Fibroblast of lung (primary cell): Measurements from ENCODE around the gene FAAP100. TPM values are rescaled to one million over a fixed set of nuclear protein-coding genes. Genes with fewer than 3 reads are reported as not detected.

ENCODE experiments used
- DNase-seq, 2 donors: peaks; one replicate each; pipeline versions ENCODE4 v3.0.0 to v3.0.0-alpha.2; 2010; ENCODE audit warnings: low read depth in 2 of 2
- H2AFZ ChIP-seq: 2 replicates; pipeline ENCODE4 v1.5.1; 2012; ENCODE audit warnings: low read length, control low read depth, inconsistent platforms
- H3K27ac ChIP-seq: 2 replicates; pipeline ENCODE4 v1.5.1; 2011; ENCODE audit warnings: low read length, control low read depth; ENCODE audit not compliant: insufficient read depth
- H3K27me3 ChIP-seq: 2 replicates; pipeline ENCODE4 v1.5.1; 2011; ENCODE audit warnings: mild to moderate bottlenecking, low read length; ENCODE audit not compliant: control insufficient read depth, insufficient read depth
- H3K36me3 ChIP-seq: 2 replicates; pipeline ENCODE4 v1.5.1; 2011; ENCODE audit warnings: low read length; ENCODE audit not compliant: control insufficient read depth, insufficient read depth
- H3K4me1 ChIP-seq: 2 replicates; pipeline ENCODE4 v1.5.1; 2011; ENCODE audit warnings: low read length; ENCODE audit not compliant: control insufficient read depth, insufficient read depth; ENCODE audit errors: extremely low read depth
- H3K4me2 ChIP-seq: 2 replicates; pipeline ENCODE4 v1.5.1; 2011; ENCODE audit warnings: low read length, control low read depth; ENCODE audit not compliant: insufficient read depth; ENCODE audit errors: extremely low read depth
- H3K4me3 ChIP-seq, 4 experiments: fragments of 200-600 bp in 1 of 4; sonication (generic) in 1 of 4; replicated peaks in 1 of 4; 2 replicates each; pipeline ENCODE4 v1.5.1; 2011 to 2016; ENCODE audit warnings: low read length in 4 of 4, low read depth in 3 of 4, mild to moderate bottlenecking in 3 of 4, control low read depth in 2 of 4, inconsistent platforms in 1 of 4, mixed read lengths in 1 of 4; ENCODE audit not compliant: insufficient read depth in 1 of 4; ENCODE audit errors: control extremely low read depth in 1 of 4
- H3K79me2 ChIP-seq: 2 replicates; pipeline ENCODE4 v1.5.1; 2012; ENCODE audit warnings: mild to moderate bottlenecking, low read length, inconsistent platforms; ENCODE audit not compliant: control insufficient read depth, insufficient read depth
- H3K9ac ChIP-seq: 2 replicates; pipeline ENCODE4 v1.5.1; 2011; ENCODE audit warnings: mild to moderate bottlenecking, low read length, control low read depth; ENCODE audit not compliant: insufficient read depth
- H3K9me3 ChIP-seq: 2 replicates; pipeline ENCODE4 v1.5.1; 2012; ENCODE audit warnings: low read depth, low read length; ENCODE audit not compliant: control insufficient read depth, insufficient read depth
- H4K20me1 ChIP-seq: 2 replicates; pipeline ENCODE4 v1.5.1; 2011; ENCODE audit warnings: low read length; ENCODE audit not compliant: control insufficient read depth, insufficient read depth; ENCODE audit errors: extremely low read depth
- EZH2 ChIP-seq: IDR thresholded peaks from 2 replicates; pipeline ENCODE4 v1.5.1; 2012; ENCODE audit warnings: low read length, control low read depth, mild to moderate bottlenecking; ENCODE audit errors: missing control alignments
- polyA plus RNA-seq, 2 donors: library from polyadenylated mRNA; depleted of rRNA in 1 of 2; stranded (reverse) in 1 of 2; unstranded in 1 of 2; fragments of >200 nt; gene quantifications; 2 replicates each; pipeline ENCODE4 v1.2.1, GENCODE V29; 2011 to 2012; ENCODE audit warnings: missing spikeins in 1 of 2
- total RNA-seq: library from RNA; depleted of rRNA; stranded (reverse); fragments of >200 nt; gene quantifications from 2 replicates; pipeline ENCODE4 v1.2.1, GENCODE V29; 2014
- TF ChIP-seq, protein P1 (sequence below), 2 donors: IDR thresholded peaks in 1 of 2; conservative IDR thresholded peaks in 1 of 2; 1 replicate in 1 of 2; 2 replicates in 1 of 2; pipeline ENCODE4 v1.5.1; 2011 to 2012; ENCODE audit warnings: low read length in 2 of 2, control low read depth in 1 of 2, inconsistent platforms in 1 of 2, low read depth in 1 of 2, mild to moderate bottlenecking in 1 of 2

FAAP100 gene
- total and polyA plus RNA-seq, 2 donors (not counting 1 experiment from before 2014, with no cell fraction given): 6.7 to 10.4 TPM

DNA sequence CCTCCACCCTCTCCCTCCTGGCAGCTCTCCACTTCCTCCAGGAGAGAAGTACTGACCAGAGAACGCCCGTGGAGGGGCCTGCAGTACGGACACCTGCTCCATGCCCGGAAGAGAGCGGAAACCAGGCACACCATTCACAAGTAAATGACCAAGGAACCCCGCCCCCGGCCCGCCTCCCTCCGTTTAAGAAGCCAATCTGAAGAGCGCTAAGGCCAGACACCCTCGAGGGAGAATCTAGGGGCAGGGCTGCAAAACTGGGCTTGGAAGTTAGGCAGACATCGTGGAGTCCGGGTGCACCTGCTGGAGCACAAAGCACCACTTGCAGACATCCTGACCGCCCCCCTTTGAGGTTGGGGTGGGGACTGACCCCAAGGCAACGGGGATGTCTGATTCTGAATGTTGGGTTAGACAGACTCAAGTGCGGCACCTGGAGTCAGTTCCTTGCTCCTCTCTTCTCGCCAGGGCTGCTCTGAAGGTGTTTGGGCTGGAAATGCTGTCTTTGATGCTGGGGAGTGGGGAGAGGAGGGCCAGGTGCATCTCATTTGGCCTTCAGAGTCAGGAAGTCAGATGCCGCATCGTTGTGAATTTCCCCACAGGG lies 964 bp upstream of the FAAP100 start:
- no peaks in the 10 kb centered on the region for H4K20me1 ChIP-seq
- TF ChIP-seq, protein P1, sequence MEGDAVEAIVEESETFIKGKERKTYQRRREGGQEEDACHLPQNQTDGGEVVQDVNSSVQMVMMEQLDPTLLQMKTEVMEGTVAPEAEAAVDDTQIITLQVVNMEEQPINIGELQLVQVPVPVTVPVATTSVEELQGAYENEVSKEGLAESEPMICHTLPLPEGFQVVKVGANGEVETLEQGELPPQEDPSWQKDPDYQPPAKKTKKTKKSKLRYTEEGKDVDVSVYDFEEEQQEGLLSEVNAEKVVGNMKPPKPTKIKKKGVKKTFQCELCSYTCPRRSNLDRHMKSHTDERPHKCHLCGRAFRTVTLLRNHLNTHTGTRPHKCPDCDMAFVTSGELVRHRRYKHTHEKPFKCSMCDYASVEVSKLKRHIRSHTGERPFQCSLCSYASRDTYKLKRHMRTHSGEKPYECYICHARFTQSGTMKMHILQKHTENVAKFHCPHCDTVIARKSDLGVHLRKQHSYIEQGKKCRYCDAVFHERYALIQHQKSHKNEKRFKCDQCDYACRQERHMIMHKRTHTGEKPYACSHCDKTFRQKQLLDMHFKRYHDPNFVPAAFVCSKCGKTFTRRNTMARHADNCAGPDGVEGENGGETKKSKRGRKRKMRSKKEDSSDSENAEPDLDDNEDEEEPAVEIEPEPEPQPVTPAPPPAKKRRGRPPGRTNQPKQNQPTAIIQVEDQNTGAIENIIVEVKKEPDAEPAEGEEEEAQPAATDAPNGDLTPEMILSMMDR (conservative IDR thresholded peaks at IDR 0.05 in 1 of 2, IDR thresholded peaks at IDR 0.05 in 1 of 2; ENCODE audit: low read depth in 1 of 2, low read length in 2 of 2): peak in 1 of 2 donors; percentile 13
- no peak for TF ChIP-seq EZH2
- H3K27me3 ChIP-seq: no peaks in the 10 kb centered on the region
- peak overlapping the region; percentile 77 for H3K9ac ChIP-seq
- H3K4me1 ChIP-seq: peaks cover 28% of the 10 kb centered on the region
- H3K27ac ChIP-seq: peak overlapping the region; percentile 87
- no peaks in the 10 kb centered on the region for H3K9me3 ChIP-seq
- H3K4me3 ChIP-seq: peak overlapping the region; percentile 85 to 95 (median 90)
- H3K4me2 ChIP-seq: peak overlapping the region; percentile 93
- H2AFZ ChIP-seq: no peak overlapping the region
- H3K36me3 ChIP-seq: peaks cover 29% of the 10 kb centered on the region
- DNase-seq: peak; percentile 73 to 80
- peaks cover 24% of the 10 kb centered on the region for H3K79me2 ChIP-seq

DNA sequence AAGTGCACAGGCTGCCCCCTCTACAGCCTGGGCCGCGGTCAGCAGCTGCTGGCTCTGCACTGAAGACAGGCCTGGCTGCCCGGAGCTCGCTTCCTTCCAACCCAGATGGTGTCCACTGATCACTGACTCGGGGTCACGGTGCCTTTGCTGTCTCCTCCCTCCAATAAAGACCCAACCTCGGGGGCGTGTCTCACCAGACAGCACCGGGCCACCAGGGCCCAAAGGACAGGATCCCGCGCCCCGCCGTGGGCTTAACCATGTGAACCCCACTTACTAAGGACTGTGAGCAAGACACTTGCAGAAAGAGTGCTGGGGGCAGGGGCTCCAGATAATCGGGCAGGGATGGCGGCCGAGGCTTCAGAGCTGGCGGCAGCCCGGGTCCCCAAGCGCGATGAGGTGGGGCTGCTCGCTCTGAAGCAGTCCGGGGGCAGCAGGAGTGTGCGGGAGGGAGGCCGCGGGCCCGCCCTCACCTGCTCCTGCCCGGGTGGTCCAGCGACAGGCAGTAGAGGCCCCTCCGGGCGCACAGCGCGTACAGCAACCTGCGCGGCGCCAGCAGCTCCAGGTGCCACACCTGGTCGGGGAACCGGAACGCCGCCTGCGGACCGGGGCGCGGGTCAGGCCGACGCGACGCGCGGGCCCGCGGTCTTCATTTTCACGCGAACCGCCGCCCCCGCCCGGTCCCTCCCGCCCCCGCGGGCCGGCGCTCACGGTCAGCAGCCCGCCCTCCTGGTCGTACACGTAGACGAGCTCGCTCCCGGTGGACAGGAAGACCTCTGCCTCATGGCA lies 502 bp downstream of the FAAP100 start:
- Histone ChIP-seq H3K4me3 (peak overlapping the region; percentile 55 to 95 (median 90)), H4K20me1 (no peaks in the 10 kb centered on the region), H3K4me1 (peaks cover 26% of the 10 kb centered on the region), H3K36me3 (peaks cover 21% of the 10 kb centered on the region), H3K27ac (peak overlapping the region; percentile 59), H3K9ac (peak overlapping the region; percentile 77), H3K27me3 (no peaks in the 10 kb centered on the region), H3K4me2 (peak overlapping the region; percentile 89), H3K79me2 (peaks cover 24% of the 10 kb centered on the region), H2AFZ (peak overlapping the region; percentile 54), H3K9me3 (no peaks in the 10 kb centered on the region)
- TF ChIP-seq, protein P1 (conservative IDR thresholded peaks at IDR 0.05 in 1 of 2, IDR thresholded peaks at IDR 0.05 in 1 of 2; ENCODE audit: low read depth in 1 of 2, low read length in 2 of 2): no peak
- TF ChIP-seq EZH2: no peak
- no peak for DNase-seq

DNA sequence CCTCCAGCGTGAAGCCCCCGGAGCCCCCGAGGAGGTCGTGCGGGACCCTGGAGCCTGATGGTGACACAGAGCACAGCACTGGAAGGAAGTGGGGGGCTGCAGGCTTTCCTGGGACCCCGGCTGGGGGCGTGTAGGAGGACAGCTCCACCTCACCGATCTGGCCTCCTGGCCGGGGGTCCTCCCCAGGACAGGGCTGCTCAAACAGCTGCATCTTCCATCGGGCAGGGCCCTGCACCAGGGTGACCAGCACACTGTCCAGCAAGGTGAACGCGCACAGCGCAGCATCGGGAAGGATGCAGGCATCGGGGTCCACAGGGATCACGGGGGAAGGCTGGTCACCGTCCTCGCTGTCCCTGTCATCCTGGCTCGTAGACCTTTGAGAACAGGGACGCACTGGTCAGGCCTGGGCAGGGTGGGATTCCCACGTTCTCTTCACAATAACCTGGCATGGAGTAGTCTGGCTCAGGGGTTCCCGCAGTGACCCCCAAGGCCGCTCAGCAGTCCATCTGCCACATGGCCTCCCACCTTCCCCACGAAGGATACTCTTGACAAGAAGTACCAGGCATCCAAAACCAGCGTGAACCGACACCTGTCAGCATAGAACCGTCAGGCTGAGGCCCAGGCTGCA lies 1.2 kb downstream of the FAAP100 start:
- Histone ChIP-seq H3K27ac (no peak overlapping the region), H3K4me1 (peaks cover 19% of the 10 kb centered on the region), H2AFZ (no peak overlapping the region), H3K79me2 (peaks cover 24% of the 10 kb centered on the region), H3K36me3 (peaks cover 21% of the 10 kb centered on the region), H3K27me3 (no peaks in the 10 kb centered on the region), H4K20me1 (no peaks in the 10 kb centered on the region), H3K4me3 (peak overlapping the region; percentile 55 to 95 (median 90)), H3K9ac (peak overlapping the region; percentile 77), H3K4me2 (peak overlapping the region; percentile 89), H3K9me3 (no peaks in the 10 kb centered on the region)
- no peak for DNase-seq
- no peak for TF ChIP-seq EZH2
- TF ChIP-seq, protein P1 (conservative IDR thresholded peaks at IDR 0.05 in 1 of 2, IDR thresholded peaks at IDR 0.05 in 1 of 2; ENCODE audit: low read depth in 1 of 2, low read length in 2 of 2): no peak
